ENCODE results near the gene SLC39A12.

SLC39A12 gene

DNA sequence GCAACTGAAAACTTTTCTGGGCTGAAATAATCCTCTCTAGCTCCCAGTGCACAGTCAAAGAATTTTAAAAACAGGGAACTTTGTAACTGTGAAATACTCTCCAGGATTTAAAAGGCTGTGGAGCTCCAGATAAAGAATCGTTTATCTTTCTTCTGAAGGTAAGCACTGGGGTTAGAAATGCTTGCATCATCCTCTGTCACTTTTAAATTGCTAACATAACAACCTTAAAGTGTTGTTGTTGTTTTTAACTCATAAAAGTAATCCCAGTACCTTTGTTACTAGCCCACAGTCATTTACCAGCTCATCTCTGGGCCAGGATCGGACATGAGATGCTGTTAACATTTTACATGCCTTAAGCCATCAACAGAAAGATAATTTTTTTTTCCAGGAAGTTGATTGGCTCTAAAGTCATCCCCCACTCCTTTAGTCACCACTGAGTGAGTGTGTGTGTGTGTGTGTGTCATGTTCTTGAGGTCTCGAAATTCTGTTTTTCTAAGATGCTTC is at the start of gene SLC39A12:
TSS of gene SLC39A12 (plus strand) at position 51 of the 504 bp plus-strand sequence. CDS start 1,359 bp downstream, outside the sequence.
- Mint-ChIP-seq H3K4me3 (no peak within 1 kb of the TSS), H3K4me1 (no peaks in the 10 kb centered on the region), H3K27me3 (ENCODE audit: low read depth) (no peaks in the 10 kb centered on the region), H3K9me3 (no peaks in the 10 kb centered on the region), H3K36me3 (ENCODE audit: low read depth) (no peaks in the 10 kb centered on the region), H3K27ac (no peak within 1 kb of the TSS)
- TF ChIP-seq, protein P1, sequence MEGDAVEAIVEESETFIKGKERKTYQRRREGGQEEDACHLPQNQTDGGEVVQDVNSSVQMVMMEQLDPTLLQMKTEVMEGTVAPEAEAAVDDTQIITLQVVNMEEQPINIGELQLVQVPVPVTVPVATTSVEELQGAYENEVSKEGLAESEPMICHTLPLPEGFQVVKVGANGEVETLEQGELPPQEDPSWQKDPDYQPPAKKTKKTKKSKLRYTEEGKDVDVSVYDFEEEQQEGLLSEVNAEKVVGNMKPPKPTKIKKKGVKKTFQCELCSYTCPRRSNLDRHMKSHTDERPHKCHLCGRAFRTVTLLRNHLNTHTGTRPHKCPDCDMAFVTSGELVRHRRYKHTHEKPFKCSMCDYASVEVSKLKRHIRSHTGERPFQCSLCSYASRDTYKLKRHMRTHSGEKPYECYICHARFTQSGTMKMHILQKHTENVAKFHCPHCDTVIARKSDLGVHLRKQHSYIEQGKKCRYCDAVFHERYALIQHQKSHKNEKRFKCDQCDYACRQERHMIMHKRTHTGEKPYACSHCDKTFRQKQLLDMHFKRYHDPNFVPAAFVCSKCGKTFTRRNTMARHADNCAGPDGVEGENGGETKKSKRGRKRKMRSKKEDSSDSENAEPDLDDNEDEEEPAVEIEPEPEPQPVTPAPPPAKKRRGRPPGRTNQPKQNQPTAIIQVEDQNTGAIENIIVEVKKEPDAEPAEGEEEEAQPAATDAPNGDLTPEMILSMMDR (IDR thresholded peaks at IDR 0.05; ENCODE audit: unreplicated experiment in 3 of 3) = no peak

DNA sequence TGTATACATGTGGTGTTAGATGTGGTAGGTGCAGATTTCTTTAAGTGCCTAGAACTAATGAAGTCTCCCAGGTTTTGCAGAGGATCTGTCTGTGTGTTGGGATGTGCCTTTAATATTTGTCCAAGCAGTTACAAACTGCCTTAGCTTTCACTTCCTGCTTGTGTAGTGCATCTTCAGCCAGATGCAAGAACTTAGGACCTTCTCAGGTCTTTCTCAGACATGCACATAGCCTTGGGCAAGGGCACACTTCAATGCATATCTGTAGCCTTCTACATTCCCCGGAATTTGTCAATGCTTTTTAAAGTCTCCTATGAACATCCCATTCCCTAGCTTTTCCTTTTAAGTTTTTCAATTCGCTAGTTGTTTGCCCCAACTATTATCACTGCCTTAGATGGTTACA is 47.2 kb upstream of the SLC39A12 start:
- no peaks in the 10 kb centered on the region for H3K4me1 Mint-ChIP-seq
- no peak overlapping the region for H3K27ac Mint-ChIP-seq
- H3K27me3 Mint-ChIP-seq (ENCODE audit: low read depth) = peaks cover 5% of the 10 kb centered on the region
- no peaks in the 10 kb centered on the region for H3K36me3 Mint-ChIP-seq (ENCODE audit: low read depth)
- TF ChIP-seq, protein P1 (IDR thresholded peaks at IDR 0.05; ENCODE audit: unreplicated experiment in 3 of 3) = no peak
- no peaks in the 10 kb centered on the region for H3K9me3 Mint-ChIP-seq
- no peak overlapping the region for H3K4me3 Mint-ChIP-seq

DNA sequence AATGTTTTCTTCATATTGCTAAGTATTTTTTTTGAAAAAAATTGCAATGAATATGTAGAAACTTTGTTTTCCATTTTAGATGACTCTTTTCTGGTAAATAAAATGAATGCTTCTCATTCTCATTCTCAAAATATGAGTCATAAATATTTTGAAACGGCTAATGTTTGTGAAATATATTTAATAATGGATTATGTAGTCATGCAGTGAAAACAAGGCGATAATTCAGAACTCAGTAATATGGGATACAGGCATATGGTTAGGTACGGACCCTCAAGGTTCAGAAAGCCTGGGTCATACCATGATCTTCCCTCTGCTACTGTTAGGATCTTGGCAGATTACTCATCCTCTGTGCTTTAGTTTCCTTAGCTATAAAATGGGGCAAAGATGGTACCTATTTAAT is 46.2 kb upstream of the SLC39A12 start:
- Mint-ChIP-seq H3K9me3 (no peaks in the 10 kb centered on the region), H3K36me3 (ENCODE audit: low read depth) (no peaks in the 10 kb centered on the region), H3K4me1 (no peaks in the 10 kb centered on the region), H3K27ac (no peak overlapping the region), H3K4me3 (no peak overlapping the region), H3K27me3 (ENCODE audit: low read depth) (peaks cover 5% of the 10 kb centered on the region)
- TF ChIP-seq, protein P1 (IDR thresholded peaks at IDR 0.05; ENCODE audit: unreplicated experiment in 3 of 3) = no peak

DNA sequence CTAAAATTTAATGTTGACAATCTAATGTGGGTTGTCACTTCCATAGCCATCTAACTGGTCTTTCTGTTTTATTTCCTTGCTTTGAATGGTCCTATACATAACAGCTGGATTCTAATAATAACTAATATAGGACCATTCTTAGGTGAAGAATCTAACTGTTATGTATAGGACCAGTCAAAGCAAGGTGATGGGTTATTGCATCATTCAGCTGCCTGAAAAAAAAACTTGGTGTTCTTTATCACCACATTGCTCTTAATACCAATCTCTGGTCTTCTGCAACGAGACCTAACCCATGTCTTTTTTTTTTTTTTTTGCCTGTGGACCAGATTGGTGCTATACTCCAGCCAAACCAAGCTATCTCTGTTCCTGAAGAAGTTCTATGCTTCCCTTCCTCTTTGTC is 45.7 kb upstream of the SLC39A12 start:
- peaks cover 5% of the 10 kb centered on the region for H3K27me3 Mint-ChIP-seq (ENCODE audit: low read depth)
- H3K9me3 Mint-ChIP-seq = no peaks in the 10 kb centered on the region
- TF ChIP-seq, protein P1 (IDR thresholded peaks at IDR 0.05; ENCODE audit: unreplicated experiment in 3 of 3) = no peak
- H3K36me3 Mint-ChIP-seq (ENCODE audit: low read depth) = no peaks in the 10 kb centered on the region
- no peak overlapping the region for H3K4me3 Mint-ChIP-seq
- no peak overlapping the region for H3K27ac Mint-ChIP-seq
- H3K4me1 Mint-ChIP-seq = no peaks in the 10 kb centered on the region

DNA sequence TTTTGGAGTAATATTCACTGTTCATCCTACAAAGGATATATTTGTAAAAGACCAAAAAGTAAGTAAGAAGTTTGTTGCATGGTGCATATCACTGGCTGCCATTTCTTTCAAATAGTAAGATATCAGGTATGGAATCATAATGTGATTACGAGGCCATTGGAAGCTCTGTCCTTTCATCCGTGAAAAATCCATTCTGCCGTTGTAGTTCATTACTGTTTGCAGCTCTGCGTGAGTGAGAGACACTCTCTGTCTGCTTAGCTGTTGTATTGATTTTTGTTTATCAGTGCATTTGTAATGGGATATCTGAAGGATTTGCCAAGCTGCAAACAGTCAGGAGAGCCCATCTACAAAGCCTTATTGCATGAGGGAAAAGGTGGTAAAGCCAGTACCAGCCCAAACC is 44.1 kb upstream of the SLC39A12 start:
- no peak overlapping the region for H3K4me3 Mint-ChIP-seq
- H3K27me3 Mint-ChIP-seq (ENCODE audit: low read depth) = peaks cover 5% of the 10 kb centered on the region
- H3K36me3 Mint-ChIP-seq (ENCODE audit: low read depth) = no peaks in the 10 kb centered on the region
- no peaks in the 10 kb centered on the region for H3K9me3 Mint-ChIP-seq
- H3K4me1 Mint-ChIP-seq = peaks cover under 1% of the 10 kb centered on the region
- no peak overlapping the region for H3K27ac Mint-ChIP-seq
- TF ChIP-seq, protein P1 (IDR thresholded peaks at IDR 0.05; ENCODE audit: unreplicated experiment in 3 of 3) = no peak

DNA sequence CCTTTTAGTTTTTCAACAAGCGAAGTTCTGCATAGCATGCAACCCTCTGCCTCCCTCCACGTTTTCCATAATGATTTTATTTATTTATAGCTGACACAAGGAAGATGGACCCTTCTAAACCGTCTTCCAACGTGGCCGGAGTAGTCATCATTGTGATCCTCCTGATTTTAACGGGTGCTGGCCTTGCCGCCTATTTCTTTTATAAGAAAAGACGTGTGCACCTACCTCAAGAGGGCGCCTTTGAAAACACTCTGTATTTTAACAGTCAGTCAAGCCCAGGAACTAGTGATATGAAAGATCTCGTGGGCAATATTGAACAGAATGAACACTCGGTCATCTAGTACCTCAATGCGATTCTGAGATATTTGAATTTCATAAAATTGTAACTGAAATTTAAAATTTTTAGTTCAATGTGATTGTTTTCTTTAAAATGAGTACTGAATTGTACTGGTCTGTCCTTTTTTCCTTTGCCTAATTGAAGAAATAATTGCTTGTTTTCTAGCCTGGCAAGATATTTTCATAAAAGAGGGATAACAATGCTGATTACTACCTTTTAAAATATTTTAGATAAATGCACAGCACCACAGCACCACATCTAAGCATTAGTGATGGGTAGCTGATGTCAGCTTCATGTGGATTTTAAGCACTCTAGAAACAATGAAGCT is 41.5 kb upstream of the SLC39A12 start:
- Mint-ChIP-seq H3K27me3 (ENCODE audit: low read depth) (peaks cover 5% of the 10 kb centered on the region), H3K4me1 (peaks cover 5% of the 10 kb centered on the region), H3K27ac (no peak overlapping the region), H3K36me3 (ENCODE audit: low read depth) (no peaks in the 10 kb centered on the region), H3K4me3 (no peak overlapping the region), H3K9me3 (no peaks in the 10 kb centered on the region)
- TF ChIP-seq, protein P1 (IDR thresholded peaks at IDR 0.05; ENCODE audit: unreplicated experiment in 3 of 3) = peak; percentile 48 to 53 (median 52)

Data from nephron (organoid).